Measurements from ENCODE around the gene MPI.
A peak's percentile ranks its signal among the peaks of the same experiment; 100 is the strongest.

MPI gene

DNA sequence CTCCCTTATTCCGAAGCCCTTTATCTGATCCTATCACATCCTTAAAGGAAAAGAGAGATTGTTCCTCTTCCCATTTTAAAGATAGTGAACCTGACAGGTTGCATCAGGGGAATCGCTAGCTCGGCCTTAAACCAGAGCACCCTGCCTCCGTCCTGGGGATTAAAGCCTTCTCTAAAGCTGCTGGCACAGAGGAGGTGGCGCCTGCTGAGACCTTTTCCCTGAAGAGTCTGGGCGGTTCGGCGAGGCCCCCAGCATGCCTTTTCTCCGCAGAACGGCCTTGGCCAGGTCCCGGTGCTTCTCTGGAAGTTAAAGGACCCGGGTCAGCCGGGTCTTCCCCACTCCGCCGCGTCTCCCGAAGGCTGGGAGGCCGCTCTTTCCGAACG lies 16.2 kb downstream of the MPI start:
- Histone ChIP-seq H3K27me3 (ENCODE audit: low read depth, low read length) (no peaks in the 10 kb centered on the region), H3K9ac (ENCODE audit: low read length) (peak overlapping the region; percentile 94), H3K27ac (ENCODE audit: low read length) (peak overlapping the region; percentile 72), H3K36me3 (replicated peaks; ENCODE audit: low read depth, low read length) (peaks cover 47% of the 10 kb centered on the region), H4K20me1 (ENCODE audit: insufficient read depth, low read length) (no peaks in the 10 kb centered on the region), H2AFZ (ENCODE audit: low read depth, low read length) (peak overlapping the region; percentile 99; the same call in 1 of the 2 replicates), H3K79me2 (ENCODE audit: low read length) (peaks cover 27% of the 10 kb centered on the region), H3K4me1 (ENCODE audit: low read length) (peaks cover 42% of the 10 kb centered on the region), H3K4me3 (ENCODE audit: low read length) (peak overlapping the region; percentile 83), H3K9me3 (ENCODE audit: insufficient read depth, low read length) (no peaks in the 10 kb centered on the region), H3K4me2 (ENCODE audit: low read length) (peak overlapping the region; percentile 78)
- no peak for TF ChIP-seq EZH2phosphoT487 (IDR thresholded peaks at IDR 0.05; ENCODE audit: low read depth)
- TF ChIP-seq, protein P1, sequence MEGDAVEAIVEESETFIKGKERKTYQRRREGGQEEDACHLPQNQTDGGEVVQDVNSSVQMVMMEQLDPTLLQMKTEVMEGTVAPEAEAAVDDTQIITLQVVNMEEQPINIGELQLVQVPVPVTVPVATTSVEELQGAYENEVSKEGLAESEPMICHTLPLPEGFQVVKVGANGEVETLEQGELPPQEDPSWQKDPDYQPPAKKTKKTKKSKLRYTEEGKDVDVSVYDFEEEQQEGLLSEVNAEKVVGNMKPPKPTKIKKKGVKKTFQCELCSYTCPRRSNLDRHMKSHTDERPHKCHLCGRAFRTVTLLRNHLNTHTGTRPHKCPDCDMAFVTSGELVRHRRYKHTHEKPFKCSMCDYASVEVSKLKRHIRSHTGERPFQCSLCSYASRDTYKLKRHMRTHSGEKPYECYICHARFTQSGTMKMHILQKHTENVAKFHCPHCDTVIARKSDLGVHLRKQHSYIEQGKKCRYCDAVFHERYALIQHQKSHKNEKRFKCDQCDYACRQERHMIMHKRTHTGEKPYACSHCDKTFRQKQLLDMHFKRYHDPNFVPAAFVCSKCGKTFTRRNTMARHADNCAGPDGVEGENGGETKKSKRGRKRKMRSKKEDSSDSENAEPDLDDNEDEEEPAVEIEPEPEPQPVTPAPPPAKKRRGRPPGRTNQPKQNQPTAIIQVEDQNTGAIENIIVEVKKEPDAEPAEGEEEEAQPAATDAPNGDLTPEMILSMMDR (IDR thresholded peaks at IDR 0.05; ENCODE audit: low read depth, low read length), result no peak

DNA sequence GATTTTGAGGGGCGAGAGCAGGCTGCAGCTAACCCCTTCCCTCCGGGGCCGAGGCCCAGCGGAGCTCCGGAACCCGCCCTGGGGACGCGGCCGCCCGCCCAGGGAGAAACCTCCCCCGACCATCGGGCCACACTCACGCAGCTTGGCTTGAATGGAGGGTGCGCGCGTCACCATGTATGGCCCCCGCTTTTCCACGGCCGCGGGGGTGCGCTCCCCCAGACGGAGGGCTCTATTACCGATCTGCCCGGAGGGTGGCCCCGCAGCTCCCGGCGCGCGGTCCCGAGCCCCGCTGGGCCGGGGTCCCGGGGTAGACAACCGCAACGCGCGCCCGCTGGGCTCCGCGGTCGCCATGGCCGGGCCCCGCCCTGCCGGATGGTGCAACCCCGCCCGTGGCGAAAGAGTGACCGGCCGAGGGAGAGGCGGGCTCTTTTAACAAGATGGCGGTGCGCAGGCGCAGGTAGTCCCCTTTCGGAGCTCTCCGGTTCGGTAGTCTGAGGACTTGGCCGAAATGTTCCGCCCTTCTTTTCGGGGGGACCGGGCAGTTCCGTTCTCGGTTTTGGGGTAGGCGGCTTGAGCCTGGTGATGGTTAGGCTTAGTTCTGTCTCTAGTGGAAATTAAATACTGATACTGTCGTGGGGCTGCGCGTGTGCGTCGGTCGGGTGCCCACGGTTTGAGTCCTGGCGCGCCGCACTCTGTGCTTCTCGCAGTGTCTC lies 16.8 kb downstream of the MPI start, which contains the start of gene FAM219B:
Gene FAM219B, minus strand, starts transcription at position 402 of the 713 bp plus-strand sequence. Its CDS starts 51 bp downstream, at position 351.
- H3K4me1 ChIP-seq (ENCODE audit: low read length), result peaks cover 38% of the 10 kb centered on the region
- H3K4me2 ChIP-seq (ENCODE audit: low read length), result peak within 1 kb of the TSS; percentile 78
- peak within 1 kb of the TSS; percentile 83 for H3K4me3 ChIP-seq (ENCODE audit: low read length)
- H3K27me3 ChIP-seq (ENCODE audit: low read depth, low read length), result no peaks in the 10 kb centered on the region
- peak within 1 kb of the TSS; percentile 94 for H3K9ac ChIP-seq (ENCODE audit: low read length)
- H2AFZ ChIP-seq (ENCODE audit: low read depth, low read length), result peak within 1 kb of the TSS; percentile 99
- H3K27ac ChIP-seq (ENCODE audit: low read length), result peak within 1 kb of the TSS; percentile 72
- TF ChIP-seq EZH2phosphoT487 (IDR thresholded peaks at IDR 0.05; ENCODE audit: low read depth), result no peak
- TF ChIP-seq, protein P1 (IDR thresholded peaks at IDR 0.05; ENCODE audit: low read depth, low read length), result no peak; the same call in 1 of the 2 replicates
- H3K79me2 ChIP-seq (ENCODE audit: low read length), result peaks cover 27% of the 10 kb centered on the region
- peaks cover 44% of the 10 kb centered on the region for H3K36me3 ChIP-seq (replicated peaks; ENCODE audit: low read depth, low read length)
- no peaks in the 10 kb centered on the region for H3K9me3 ChIP-seq (ENCODE audit: insufficient read depth, low read length)
- H4K20me1 ChIP-seq (ENCODE audit: insufficient read depth, low read length), result no peaks in the 10 kb centered on the region

DNA sequence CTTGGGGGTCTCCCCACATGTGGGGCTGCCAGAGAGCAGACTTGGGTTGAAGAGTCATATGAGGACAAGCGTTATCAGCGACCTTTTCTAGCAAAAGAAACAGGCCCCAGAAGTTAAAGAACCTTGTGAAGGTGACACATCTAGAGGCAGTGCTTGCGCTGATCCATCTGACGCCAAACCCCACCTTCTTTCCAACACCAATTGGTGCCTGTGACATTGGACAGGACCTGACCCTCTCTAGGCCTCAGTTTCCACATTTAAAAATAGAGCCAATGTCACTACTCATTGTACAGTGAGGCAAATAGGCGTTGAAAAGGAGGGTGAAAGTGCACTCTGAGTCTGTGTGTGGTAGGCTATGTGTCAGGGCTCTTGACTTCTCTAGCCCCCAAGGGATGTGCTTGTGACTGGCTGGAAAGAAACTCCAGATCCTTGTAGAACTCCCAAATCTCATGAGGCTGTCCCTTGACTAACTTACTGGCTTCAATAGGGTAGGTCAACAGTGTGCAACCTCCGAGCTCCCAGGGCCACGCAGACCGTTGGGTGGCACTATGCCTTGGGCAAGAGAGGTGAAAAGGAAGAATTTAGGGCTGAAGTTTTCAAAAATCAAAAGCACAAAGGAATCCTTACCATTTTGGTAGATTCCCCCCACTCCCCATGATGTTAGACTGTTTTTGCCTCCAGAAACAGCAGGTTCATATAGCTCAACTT lies 17.5 kb downstream of the MPI start:
- H3K4me2 ChIP-seq (ENCODE audit: low read length), result peak overlapping the region; percentile 78
- H4K20me1 ChIP-seq (ENCODE audit: insufficient read depth, low read length), result no peaks in the 10 kb centered on the region
- H2AFZ ChIP-seq (ENCODE audit: low read depth, low read length), result peak overlapping the region; percentile 99
- peak overlapping the region; percentile 94 for H3K9ac ChIP-seq (ENCODE audit: low read length)
- H3K79me2 ChIP-seq (ENCODE audit: low read length), result peaks cover 27% of the 10 kb centered on the region
- H3K4me1 ChIP-seq (ENCODE audit: low read length), result peaks cover 32% of the 10 kb centered on the region
- no peaks in the 10 kb centered on the region for H3K27me3 ChIP-seq (ENCODE audit: low read depth, low read length)
- no peaks in the 10 kb centered on the region for H3K9me3 ChIP-seq (ENCODE audit: insufficient read depth, low read length)
- no peak for TF ChIP-seq EZH2phosphoT487 (IDR thresholded peaks at IDR 0.05; ENCODE audit: low read depth)
- TF ChIP-seq, protein P1 (IDR thresholded peaks at IDR 0.05; ENCODE audit: low read depth, low read length), result no peak
- H3K4me3 ChIP-seq (ENCODE audit: low read length), result peak overlapping the region; percentile 83
- peaks cover 44% of the 10 kb centered on the region for H3K36me3 ChIP-seq (replicated peaks; ENCODE audit: low read depth, low read length)
- peak overlapping the region; percentile 72 for H3K27ac ChIP-seq (ENCODE audit: low read length)

DNA sequence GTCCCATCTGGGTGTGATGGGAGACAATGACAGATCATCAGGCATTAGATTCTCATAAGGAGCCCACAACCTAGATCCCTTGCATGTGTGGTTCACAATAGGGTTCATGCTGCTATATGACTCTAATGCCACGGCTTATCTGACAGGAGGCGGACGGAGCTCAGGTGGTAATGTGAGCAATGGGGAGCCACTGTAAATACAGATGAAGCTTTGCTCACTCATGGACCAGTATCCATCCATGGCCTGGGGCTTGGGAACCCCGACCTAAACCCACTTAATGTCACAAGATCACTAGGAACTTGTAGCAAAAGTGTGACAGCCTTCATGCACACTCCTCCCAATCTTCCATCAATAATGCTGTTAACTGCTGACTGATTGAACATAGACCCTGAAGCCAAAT lies 18.8 kb downstream of the MPI start:
- peaks cover 41% of the 10 kb centered on the region for H3K36me3 ChIP-seq (replicated peaks; ENCODE audit: low read depth, low read length)
- peaks cover 27% of the 10 kb centered on the region for H3K79me2 ChIP-seq (ENCODE audit: low read length)
- TF ChIP-seq EZH2phosphoT487 (IDR thresholded peaks at IDR 0.05; ENCODE audit: low read depth), result no peak
- TF ChIP-seq, protein P1 (IDR thresholded peaks at IDR 0.05; ENCODE audit: low read depth, low read length), result no peak
- no peak overlapping the region for H2AFZ ChIP-seq (ENCODE audit: low read depth, low read length)
- H3K27me3 ChIP-seq (ENCODE audit: low read depth, low read length), result no peaks in the 10 kb centered on the region
- peaks cover 23% of the 10 kb centered on the region for H3K4me1 ChIP-seq (ENCODE audit: low read length)
- no peak overlapping the region for H3K4me2 ChIP-seq (ENCODE audit: low read length)
- H3K9ac ChIP-seq (ENCODE audit: low read length), result no peak overlapping the region
- H3K9me3 ChIP-seq (ENCODE audit: insufficient read depth, low read length), result no peaks in the 10 kb centered on the region
- no peaks in the 10 kb centered on the region for H4K20me1 ChIP-seq (ENCODE audit: insufficient read depth, low read length)
- no peak overlapping the region for H3K27ac ChIP-seq (ENCODE audit: low read length)
- H3K4me3 ChIP-seq (ENCODE audit: low read length), result no peak overlapping the region
